Articular chondrocyte of knee joint (primary cell): ENCODE results near the gene RBBP8. TPM values are rescaled to one million over a fixed set of nuclear protein-coding genes. Genes with fewer than 3 reads are reported as not detected.

Experiments
- small RNA-seq: library from RNA; depleted of rRNA; stranded (forward); fragments of <200 nt; gene quantifications from one replicate; pipeline ENCODE3, GENCODE V24; 2012
- total RNA-seq: library from RNA; depleted of rRNA; stranded (reverse); fragments of >200 nt; gene quantifications from 2 replicates; pipeline ENCODE4 v1.2.3, GENCODE V29; 2012

RBBP8 gene
- total RNA-seq, result 27.2 and 42.2 TPM in 2 replicates

GRCh38 chr18:22933206-22933965 is at the start of gene RBBP8:
Gene RBBP8 (plus strand): TSS chr18:22933328. CDS start chr18:22936852, 3,524 bp downstream.

Small RNA genes lying within 50 kb of the gene (small RNA-seq; reads per million reads assigned to genes)
- gene RF00019, result not detected
- not detected for gene RN7SL745P

Other genes with a start within 250 kb of the RBBP8 start
- gene CABLES1, start 202.2 kb downstream of the RBBP8 start, total RNA-seq, result 19.9 and 21.2 TPM in 2 replicates